Fibroblast of lung (primary cell): ENCODE data around the gene MAP2K6. TPM values are rescaled to one million over a fixed set of nuclear protein-coding genes. Genes with fewer than 3 reads are reported as not detected.

Experiments
- DNase-seq, 2 donors: peaks; one replicate each; pipeline versions ENCODE4 v3.0.0 to v3.0.0-alpha.2; 2010; ENCODE audit warnings: low read depth in 2 of 2
- H2AFZ ChIP-seq: 2 replicates; pipeline ENCODE4 v1.5.1; 2012; ENCODE audit warnings: low read length, control low read depth, inconsistent platforms
- H3K27ac ChIP-seq: 2 replicates; pipeline ENCODE4 v1.5.1; 2011; ENCODE audit warnings: low read length, control low read depth; ENCODE audit not compliant: insufficient read depth
- H3K27me3 ChIP-seq: 2 replicates; pipeline ENCODE4 v1.5.1; 2011; ENCODE audit warnings: mild to moderate bottlenecking, low read length; ENCODE audit not compliant: control insufficient read depth, insufficient read depth
- H3K36me3 ChIP-seq: 2 replicates; pipeline ENCODE4 v1.5.1; 2011; ENCODE audit warnings: low read length; ENCODE audit not compliant: control insufficient read depth, insufficient read depth
- H3K4me1 ChIP-seq: 2 replicates; pipeline ENCODE4 v1.5.1; 2011; ENCODE audit warnings: low read length; ENCODE audit not compliant: control insufficient read depth, insufficient read depth; ENCODE audit errors: extremely low read depth
- H3K4me2 ChIP-seq: 2 replicates; pipeline ENCODE4 v1.5.1; 2011; ENCODE audit warnings: low read length, control low read depth; ENCODE audit not compliant: insufficient read depth; ENCODE audit errors: extremely low read depth
- H3K4me3 ChIP-seq, 4 experiments: fragments of 200-600 bp in 1 of 4; sonication (generic) in 1 of 4; replicated peaks in 1 of 4; 2 replicates each; pipeline ENCODE4 v1.5.1; 2011 to 2016; ENCODE audit warnings: low read length in 4 of 4, low read depth in 3 of 4, mild to moderate bottlenecking in 3 of 4, control low read depth in 2 of 4, inconsistent platforms in 1 of 4, mixed read lengths in 1 of 4; ENCODE audit not compliant: insufficient read depth in 1 of 4; ENCODE audit errors: control extremely low read depth in 1 of 4
- H3K79me2 ChIP-seq: 2 replicates; pipeline ENCODE4 v1.5.1; 2012; ENCODE audit warnings: mild to moderate bottlenecking, low read length, inconsistent platforms; ENCODE audit not compliant: control insufficient read depth, insufficient read depth
- H3K9ac ChIP-seq: 2 replicates; pipeline ENCODE4 v1.5.1; 2011; ENCODE audit warnings: mild to moderate bottlenecking, low read length, control low read depth; ENCODE audit not compliant: insufficient read depth
- H3K9me3 ChIP-seq: 2 replicates; pipeline ENCODE4 v1.5.1; 2012; ENCODE audit warnings: low read depth, low read length; ENCODE audit not compliant: control insufficient read depth, insufficient read depth
- H4K20me1 ChIP-seq: 2 replicates; pipeline ENCODE4 v1.5.1; 2011; ENCODE audit warnings: low read length; ENCODE audit not compliant: control insufficient read depth, insufficient read depth; ENCODE audit errors: extremely low read depth
- CTCF ChIP-seq, 2 donors: IDR thresholded peaks in 1 of 2; conservative IDR thresholded peaks in 1 of 2; 1 replicate in 1 of 2; 2 replicates in 1 of 2; pipeline ENCODE4 v1.5.1; 2011 to 2012; ENCODE audit warnings: low read length in 2 of 2, control low read depth in 1 of 2, inconsistent platforms in 1 of 2, low read depth in 1 of 2, mild to moderate bottlenecking in 1 of 2
- EZH2 ChIP-seq: IDR thresholded peaks from 2 replicates; pipeline ENCODE4 v1.5.1; 2012; ENCODE audit warnings: low read length, control low read depth, mild to moderate bottlenecking; ENCODE audit errors: missing control alignments
- polyA plus RNA-seq, 2 donors: library from polyadenylated mRNA; depleted of rRNA in 1 of 2; stranded (reverse) in 1 of 2; unstranded in 1 of 2; fragments of >200 nt; gene quantifications; 2 replicates each; pipeline ENCODE4 v1.2.1, GENCODE V29; 2011 to 2012; ENCODE audit warnings: missing spikeins in 1 of 2
- total RNA-seq: library from RNA; depleted of rRNA; stranded (reverse); fragments of >200 nt; gene quantifications from 2 replicates; pipeline ENCODE4 v1.2.1, GENCODE V29; 2014

Gene MAP2K6
- total and polyA plus RNA-seq, 2 donors (not counting 1 experiment from before 2014, with no cell fraction given): 2.7 to 39.5 TPM

DNA sequence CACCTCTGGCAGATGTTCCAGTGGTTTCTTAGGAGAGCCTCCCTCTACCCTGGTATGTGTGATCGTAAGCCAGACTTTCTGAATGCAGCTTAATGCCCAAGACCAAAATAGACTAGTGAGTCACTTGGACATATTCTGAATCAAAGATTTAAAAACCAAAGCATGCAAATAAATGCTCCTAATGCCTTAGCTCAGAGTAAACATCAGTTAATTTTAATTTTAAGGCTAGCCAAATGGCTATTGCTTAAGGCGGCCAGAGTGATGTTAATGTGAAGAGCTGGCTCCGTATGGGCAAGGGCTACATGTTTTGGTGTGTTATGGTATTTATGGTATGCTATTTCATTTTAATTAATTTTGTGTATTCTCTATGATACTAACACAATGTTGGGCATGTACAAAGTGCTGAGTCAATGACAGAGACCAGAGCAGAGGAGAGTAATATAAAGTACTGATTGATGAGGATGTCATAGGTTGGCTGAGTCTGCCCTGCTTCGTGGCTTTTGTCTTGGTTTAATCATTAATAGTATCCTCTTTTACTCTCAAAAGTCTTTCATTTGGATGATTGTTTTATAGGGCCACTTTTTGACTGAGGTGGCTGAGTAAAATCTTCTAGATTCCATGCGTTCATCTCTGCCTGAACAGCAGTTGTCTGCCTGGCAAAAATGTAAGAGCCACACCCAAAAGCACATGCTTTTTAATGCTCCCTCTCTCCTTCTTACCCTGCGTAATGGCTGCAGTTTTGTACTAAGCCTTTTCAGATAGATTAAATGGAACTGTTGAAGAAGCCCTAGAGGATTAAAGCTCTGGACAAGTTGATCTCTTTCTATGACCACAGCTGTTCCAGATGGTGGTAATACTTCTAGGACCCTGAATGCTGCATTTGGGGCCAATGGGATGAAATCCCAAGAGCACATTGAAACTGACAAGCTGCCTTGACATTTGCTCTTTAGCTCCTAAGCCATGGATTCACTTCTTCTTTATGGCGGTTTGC, 59.6 kb downstream of the MAP2K6 start:
- Histone ChIP-seq H3K36me3 (no peaks in the 10 kb centered on the region), H3K27me3 (no peaks in the 10 kb centered on the region), H3K9ac (no peak overlapping the region), H3K9me3 (no peaks in the 10 kb centered on the region), H2AFZ (no peak overlapping the region), H3K4me2 (peak overlapping the region; percentile 51), H3K4me3 (no peak overlapping the region), H3K79me2 (no peaks in the 10 kb centered on the region), H4K20me1 (no peaks in the 10 kb centered on the region), H3K27ac (peak overlapping the region; percentile 47), H3K4me1 (peaks cover 4% of the 10 kb centered on the region)
- DNase-seq: peak; percentile 69 to 74
- TF ChIP-seq EZH2 (no peak), CTCF (conservative IDR thresholded peaks at IDR 0.05 in 1 of 2, IDR thresholded peaks at IDR 0.05 in 1 of 2; ENCODE audit: low read depth in 1 of 2, low read length in 2 of 2) (no peak)

GRCh38 chr17:69477204-69477902, 62.9 kb downstream of the MAP2K6 start:
- Histone ChIP-seq H3K9ac (no peak overlapping the region), H3K27ac (no peak overlapping the region), H3K27me3 (no peaks in the 10 kb centered on the region), H3K4me3 (no peak overlapping the region), H3K36me3 (no peaks in the 10 kb centered on the region), H3K9me3 (no peaks in the 10 kb centered on the region), H2AFZ (no peak overlapping the region), H4K20me1 (no peaks in the 10 kb centered on the region), H3K79me2 (no peaks in the 10 kb centered on the region), H3K4me2 (no peak overlapping the region), H3K4me1 (peaks cover 4% of the 10 kb centered on the region)
- TF ChIP-seq EZH2 (no peak), CTCF (conservative IDR thresholded peaks at IDR 0.05 in 1 of 2, IDR thresholded peaks at IDR 0.05 in 1 of 2; ENCODE audit: low read depth in 1 of 2, low read length in 2 of 2) (no peak)
- DNase-seq: no peak

DNA sequence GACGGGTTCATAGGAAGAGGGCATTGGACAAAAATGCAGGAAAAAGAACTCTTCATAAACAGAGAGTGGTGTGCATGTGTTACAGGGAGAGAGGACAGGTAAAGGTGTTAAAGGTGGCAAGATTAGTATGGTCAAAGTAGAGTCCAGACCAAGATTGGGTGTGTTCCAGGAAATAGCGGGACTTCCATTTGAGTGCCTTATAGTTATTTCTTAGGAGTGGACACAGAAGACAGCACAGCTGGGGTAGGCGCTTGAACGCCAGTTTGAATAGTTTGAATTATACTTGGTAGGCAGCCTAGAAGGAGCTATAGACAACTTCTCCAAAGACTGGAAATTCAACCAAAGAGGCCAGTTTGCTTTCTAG, 63.4 kb downstream of the MAP2K6 start:
- no peak for TF ChIP-seq EZH2
- no peak for TF ChIP-seq CTCF (conservative IDR thresholded peaks at IDR 0.05 in 1 of 2, IDR thresholded peaks at IDR 0.05 in 1 of 2; ENCODE audit: low read depth in 1 of 2, low read length in 2 of 2)
- Histone ChIP-seq H3K4me3 (no peak overlapping the region), H3K36me3 (no peaks in the 10 kb centered on the region), H2AFZ (no peak overlapping the region), H3K27me3 (no peaks in the 10 kb centered on the region), H3K9me3 (no peaks in the 10 kb centered on the region), H3K27ac (no peak overlapping the region), H3K4me2 (no peak overlapping the region), H3K4me1 (peaks cover 4% of the 10 kb centered on the region), H3K9ac (no peak overlapping the region), H3K79me2 (no peaks in the 10 kb centered on the region), H4K20me1 (no peaks in the 10 kb centered on the region)
- no peak for DNase-seq
